ENCODE measurements around the gene KLK12. TPM values are rescaled to one million over a fixed set of nuclear protein-coding genes. Genes with fewer than 3 reads are reported as not detected.

The KLK12 gene
- total and polyA plus RNA-seq, 4 donors = not detected

DNA sequence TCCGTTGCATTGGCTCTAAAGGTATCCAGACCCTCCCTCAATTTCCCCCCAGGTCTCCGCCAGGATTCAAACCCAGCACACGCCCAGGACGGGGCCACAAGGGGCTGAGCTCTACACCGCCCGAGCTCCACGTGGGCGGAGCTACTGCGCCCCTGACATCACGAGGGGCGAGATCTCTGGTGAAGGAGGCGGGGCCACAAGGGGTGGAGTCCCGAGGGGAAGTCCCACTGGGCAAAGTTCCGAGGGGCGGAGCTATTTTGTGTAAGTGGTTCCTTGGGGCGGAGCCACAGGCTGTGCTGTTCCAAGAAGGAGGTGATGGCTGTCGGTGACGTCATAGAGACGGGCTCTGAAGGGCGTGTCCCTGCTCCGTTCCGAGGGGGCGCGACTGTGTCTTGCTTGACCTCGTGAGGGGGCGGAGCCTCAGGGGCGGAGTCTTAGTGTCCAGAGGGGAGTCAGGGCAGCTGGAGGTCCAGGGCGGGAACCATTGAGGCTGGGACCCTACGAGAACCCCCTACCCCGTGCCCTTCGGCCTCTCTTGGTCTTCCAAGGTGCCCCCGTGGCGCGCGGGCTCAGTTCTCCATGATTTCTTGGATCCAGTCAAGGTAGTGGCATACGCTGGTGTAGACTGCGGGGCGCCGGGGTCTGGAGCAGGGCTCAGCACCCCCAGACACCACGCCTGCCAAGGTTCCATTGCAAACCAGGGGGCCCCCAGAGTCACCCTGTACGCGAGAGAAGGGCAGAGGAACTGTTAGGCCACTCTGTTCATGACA, 32.1 kb downstream of the KLK12 start:
- no peak for DNase-seq
- Histone ChIP-seq H3K36me3 (ENCODE audit: control insufficient read depth in 1 of 2, insufficient read depth in 2 of 2, low read length in 1 of 2) (no peaks in the 10 kb centered on the region), H3K9me3 (ENCODE audit: control insufficient read depth, low read length) (no peaks in the 10 kb centered on the region), H3K27ac (ENCODE audit: low read depth in 1 of 2, low read length in 2 of 2) (no peak overlapping the region), H3K27me3 (ENCODE audit: control insufficient read depth in 1 of 2, insufficient read depth in 2 of 2, low read length in 1 of 2) (peaks cover 0 to 2% of the 10 kb centered on the region in 2 donors), H3K4me1 (ENCODE audit: control insufficient read depth in 1 of 2, insufficient read depth in 2 of 2, low read length in 2 of 2) (no peaks in the 10 kb centered on the region), H3K4me3 (ENCODE audit: low read length in 2 of 2) (no peak overlapping the region)
- ATAC-seq (ENCODE audit: low FRiP score) = no peak
- 45 to 64% methylated on average over 41 to 42 of the region's 42 CpGs for WGBS, 2 donors
- intact Hi-C loops (cut with DNase I) = no loop called here

DNA sequence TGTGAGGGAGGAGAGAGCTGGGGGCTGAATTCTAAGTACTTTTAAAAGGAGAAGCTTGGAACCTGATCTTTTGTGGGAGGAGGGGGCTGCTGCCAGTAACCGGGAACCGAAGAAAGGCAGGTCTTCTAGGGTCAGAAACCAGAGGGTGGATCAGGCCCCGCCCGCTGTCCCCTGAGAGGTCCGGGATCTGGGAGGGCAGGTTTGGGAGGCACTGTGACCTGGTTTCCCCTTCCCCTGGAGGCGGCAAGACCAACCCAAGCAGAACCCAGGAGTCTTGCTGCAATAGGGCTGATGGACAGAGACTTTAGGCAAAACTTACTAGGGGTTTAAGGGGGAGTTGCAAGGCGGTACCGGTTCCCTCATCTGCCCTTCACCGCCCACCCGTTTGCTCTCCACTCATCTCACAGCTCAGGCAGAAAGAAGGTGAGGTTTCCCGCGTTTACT, 32.7 kb downstream of the KLK12 start:
- Histone ChIP-seq H3K27me3 (ENCODE audit: control insufficient read depth in 1 of 2, insufficient read depth in 2 of 2, low read length in 1 of 2) (peaks cover 0 to 2% of the 10 kb centered on the region in 2 donors), H3K9me3 (ENCODE audit: control insufficient read depth, low read length) (no peaks in the 10 kb centered on the region), H3K27ac (ENCODE audit: low read depth in 1 of 2, low read length in 2 of 2) (no peak overlapping the region), H3K4me1 (ENCODE audit: control insufficient read depth in 1 of 2, insufficient read depth in 2 of 2, low read length in 2 of 2) (no peaks in the 10 kb centered on the region), H3K4me3 (ENCODE audit: low read length in 2 of 2) (no peak overlapping the region), H3K36me3 (ENCODE audit: control insufficient read depth in 1 of 2, insufficient read depth in 2 of 2, low read length in 1 of 2) (no peaks in the 10 kb centered on the region)
- intact Hi-C loops (cut with DNase I) = no loop called here
- WGBS, 2 donors = 38 to 45% methylated on average over 12 of the region's 12 CpGs
- ATAC-seq (ENCODE audit: low FRiP score) = no peak
- DNase-seq = no peak

DNA sequence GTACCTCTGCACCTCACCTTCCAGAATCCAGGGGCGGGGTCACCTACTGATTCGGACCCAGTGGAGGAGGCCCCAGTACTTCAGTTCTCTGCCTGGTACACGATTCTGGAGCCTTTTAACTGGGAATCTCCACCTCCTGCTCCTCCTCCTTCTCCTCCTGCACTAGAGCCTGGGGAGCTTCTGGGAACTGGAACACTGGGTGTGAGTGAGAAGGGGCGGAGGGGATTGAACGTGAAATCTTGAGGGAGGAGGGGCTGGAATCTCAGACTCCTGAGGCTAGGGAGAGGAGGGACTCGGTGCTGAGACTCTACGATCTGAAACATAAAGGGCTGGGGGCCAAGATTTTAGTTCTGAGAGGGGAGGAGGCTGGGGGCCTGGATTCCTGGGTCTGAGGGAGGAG, 33.3 kb downstream of the KLK12 start, which contains the start of gene KLK8:
Gene KLK8 (minus strand): TSS at position 90 of the 400 bp plus-strand sequence. CDS start 437 bp downstream, outside the sequence.
- Histone ChIP-seq H3K4me3 (ENCODE audit: low read length in 2 of 2) (no peak within 1 kb of the TSS), H3K9me3 (ENCODE audit: control insufficient read depth, low read length) (no peaks in the 10 kb centered on the region), H3K27me3 (ENCODE audit: control insufficient read depth in 1 of 2, insufficient read depth in 2 of 2, low read length in 1 of 2) (peaks cover 0 to 2% of the 10 kb centered on the region in 2 donors), H3K27ac (ENCODE audit: low read depth in 1 of 2, low read length in 2 of 2) (no peak within 1 kb of the TSS), H3K36me3 (ENCODE audit: control insufficient read depth in 1 of 2, insufficient read depth in 2 of 2, low read length in 1 of 2) (no peaks in the 10 kb centered on the region), H3K4me1 (ENCODE audit: control insufficient read depth in 1 of 2, insufficient read depth in 2 of 2, low read length in 2 of 2) (no peaks in the 10 kb centered on the region)
- 22 to 28% methylated on average over 7 of the region's 7 CpGs for WGBS, 2 donors
- no peak for ATAC-seq (ENCODE audit: low FRiP score)
- no peak for DNase-seq
- intact Hi-C loops (cut with DNase I) = no loop called here

DNA sequence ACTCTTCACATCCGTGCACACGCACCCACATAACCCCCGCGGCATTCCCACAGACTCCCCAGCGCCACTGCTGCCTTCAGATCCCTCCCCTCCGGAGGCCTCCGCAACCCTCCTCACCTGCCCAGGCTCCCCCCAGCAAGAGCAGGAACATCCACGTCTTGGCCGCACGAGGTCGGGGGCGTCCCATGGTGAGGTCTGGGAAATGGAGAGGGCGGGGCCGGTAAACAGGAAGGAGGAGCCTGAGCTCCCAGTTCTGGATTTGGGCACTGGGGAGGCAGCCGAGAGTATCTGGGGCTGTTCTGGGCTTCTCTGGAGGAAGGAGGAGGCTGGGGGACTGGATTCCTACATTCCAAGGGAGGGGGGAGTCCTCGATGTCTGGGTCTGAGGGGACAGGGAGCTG, 33.8 kb downstream of the KLK12 start:
- 29 to 34% methylated on average over 16 of the region's 16 CpGs for WGBS, 2 donors
- H3K4me1 ChIP-seq (ENCODE audit: control insufficient read depth in 1 of 2, insufficient read depth in 2 of 2, low read length in 2 of 2) = no peaks in the 10 kb centered on the region
- no peaks in the 10 kb centered on the region for H3K9me3 ChIP-seq (ENCODE audit: control insufficient read depth, low read length)
- intact Hi-C loops (cut with DNase I) = no loop called here
- DNase-seq = no peak
- H3K36me3 ChIP-seq (ENCODE audit: control insufficient read depth in 1 of 2, insufficient read depth in 2 of 2, low read length in 1 of 2) = no peaks in the 10 kb centered on the region
- no peak overlapping the region for H3K4me3 ChIP-seq (ENCODE audit: low read length in 2 of 2)
- no peak overlapping the region for H3K27ac ChIP-seq (ENCODE audit: low read depth in 1 of 2, low read length in 2 of 2)
- H3K27me3 ChIP-seq (ENCODE audit: control insufficient read depth in 1 of 2, insufficient read depth in 2 of 2, low read length in 1 of 2) = peaks cover 0 to 2% of the 10 kb centered on the region in 2 donors
- ATAC-seq (ENCODE audit: low FRiP score) = no peak

DNA sequence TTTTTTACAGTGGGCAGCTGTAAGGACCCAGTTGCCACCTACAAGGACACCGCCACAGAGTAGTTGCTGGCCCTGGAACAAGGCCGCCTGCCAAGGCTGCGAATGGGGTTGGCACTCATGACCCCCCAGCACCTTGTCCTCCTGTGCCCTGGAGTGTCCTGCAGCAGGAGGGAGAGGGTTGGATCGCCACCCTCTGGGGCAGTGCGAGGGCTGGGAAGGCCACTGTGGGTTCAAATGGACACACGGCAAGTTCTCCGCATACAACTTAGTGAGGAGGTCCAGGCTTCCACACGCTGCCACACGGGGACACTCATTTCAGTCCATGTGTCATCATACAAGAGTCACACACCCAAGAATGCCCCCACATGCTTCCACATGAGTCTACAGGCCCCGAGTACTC, 34.4 kb downstream of the KLK12 start:
- ATAC-seq (ENCODE audit: low FRiP score) = no peak

DNA sequence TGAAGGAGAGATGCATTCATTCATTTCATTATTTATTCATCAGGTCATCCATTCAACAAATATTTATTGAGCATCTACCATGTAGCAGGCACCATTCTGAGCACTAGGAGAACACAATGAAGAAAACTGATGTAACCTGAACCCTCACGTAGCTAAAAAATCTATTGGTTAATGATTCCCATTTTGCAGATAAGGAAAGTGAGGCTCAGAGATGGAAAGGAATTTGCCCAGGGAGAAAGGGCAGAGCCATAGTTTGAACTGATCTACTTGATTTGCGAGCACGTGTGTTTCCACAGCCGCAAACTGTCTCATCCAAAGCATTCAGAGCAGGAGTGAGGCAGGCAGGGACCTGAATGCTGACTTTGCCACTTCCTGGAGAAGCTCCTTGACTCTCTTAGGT, 36.1 kb downstream of the KLK12 start:
- intact Hi-C loops (cut with DNase I) = no loop called here
- peak in 1 of 2 donors; percentile 21 for DNase-seq
- no peak for ATAC-seq (ENCODE audit: low FRiP score)
- Histone ChIP-seq H3K27ac (ENCODE audit: low read depth in 1 of 2, low read length in 2 of 2) (no peak overlapping the region), H3K9me3 (ENCODE audit: control insufficient read depth, low read length) (no peaks in the 10 kb centered on the region), H3K27me3 (ENCODE audit: control insufficient read depth in 1 of 2, insufficient read depth in 2 of 2, low read length in 1 of 2) (peaks cover 0 to 2% of the 10 kb centered on the region in 2 donors), H3K36me3 (ENCODE audit: control insufficient read depth in 1 of 2, insufficient read depth in 2 of 2, low read length in 1 of 2) (no peaks in the 10 kb centered on the region), H3K4me1 (ENCODE audit: control insufficient read depth in 1 of 2, insufficient read depth in 2 of 2, low read length in 2 of 2) (no peaks in the 10 kb centered on the region), H3K4me3 (ENCODE audit: low read length in 2 of 2) (no peak overlapping the region)
- WGBS, 2 donors = 80 to 83% methylated on average over 4 of the region's 4 CpGs

More for the DNA sequence above, 34.4 kb downstream of the KLK12 start:
- DNase-seq = peak in 1 of 2 donors; percentile 50
- Histone ChIP-seq H3K27ac (ENCODE audit: low read depth in 1 of 2, low read length in 2 of 2) (no peak overlapping the region), H3K9me3 (ENCODE audit: control insufficient read depth, low read length) (no peaks in the 10 kb centered on the region), H3K4me1 (ENCODE audit: control insufficient read depth in 1 of 2, insufficient read depth in 2 of 2, low read length in 2 of 2) (no peaks in the 10 kb centered on the region), H3K4me3 (ENCODE audit: low read length in 2 of 2) (no peak overlapping the region), H3K27me3 (ENCODE audit: control insufficient read depth in 1 of 2, insufficient read depth in 2 of 2, low read length in 1 of 2) (peaks cover 0 to 2% of the 10 kb centered on the region in 2 donors), H3K36me3 (ENCODE audit: control insufficient read depth in 1 of 2, insufficient read depth in 2 of 2, low read length in 1 of 2) (no peaks in the 10 kb centered on the region)
- intact Hi-C loops (cut with DNase I) = no loop called here
- WGBS, 2 donors = 86% methylated on average over 10 of the region's 10 CpGs

DNA sequence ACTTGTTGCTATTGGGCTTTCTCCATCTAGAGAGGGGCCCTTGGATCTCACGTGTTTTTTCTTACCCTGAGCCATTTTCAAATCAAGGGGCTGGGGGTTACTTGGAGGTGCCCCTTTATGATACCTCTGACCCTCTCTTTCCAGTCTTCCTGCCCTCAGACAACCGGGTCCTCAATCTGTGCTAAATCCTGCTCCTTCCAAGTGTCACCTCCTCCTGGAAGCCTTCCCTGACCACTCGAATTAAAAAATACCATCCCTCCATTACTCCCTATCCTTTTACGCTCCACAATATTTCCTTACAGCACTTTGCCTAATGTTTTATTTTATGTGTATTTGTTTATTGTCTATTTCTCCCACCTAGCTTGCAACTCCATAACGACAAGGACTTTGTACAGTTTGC, 36.7 kb downstream of the KLK12 start:
- intact Hi-C loops (cut with DNase I) = no loop called here
- peaks cover 0 to 2% of the 10 kb centered on the region in 2 donors for H3K27me3 ChIP-seq (ENCODE audit: control insufficient read depth in 1 of 2, insufficient read depth in 2 of 2, low read length in 1 of 2)
- ATAC-seq (ENCODE audit: low FRiP score) = no peak

DNA sequence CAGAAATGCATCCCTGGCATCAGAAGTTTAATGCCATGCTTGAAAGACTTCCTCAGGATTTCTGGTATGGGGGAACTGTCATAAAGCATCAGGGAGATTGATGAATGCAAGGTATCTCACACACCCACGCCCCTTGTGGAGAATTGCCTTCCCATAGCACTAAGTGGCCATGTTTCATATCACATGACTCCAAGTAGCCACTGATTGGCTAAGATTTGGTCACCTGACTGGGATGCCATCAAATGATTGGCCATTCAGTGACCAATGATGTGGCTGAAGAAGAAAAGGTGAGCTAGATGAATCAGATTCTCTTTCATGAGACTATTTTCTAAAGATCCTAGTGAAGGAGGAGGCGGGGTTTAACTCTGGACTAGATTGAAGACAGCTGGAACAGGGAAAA, 40.7 kb downstream of the KLK12 start:
- Histone ChIP-seq H3K36me3 (ENCODE audit: control insufficient read depth in 1 of 2, insufficient read depth in 2 of 2, low read length in 1 of 2) (no peaks in the 10 kb centered on the region), H3K27me3 (ENCODE audit: control insufficient read depth in 1 of 2, insufficient read depth in 2 of 2, low read length in 1 of 2) (no peaks in the 10 kb centered on the region), H3K9me3 (ENCODE audit: control insufficient read depth, low read length) (no peaks in the 10 kb centered on the region), H3K27ac (ENCODE audit: low read depth in 1 of 2, low read length in 2 of 2) (no peak overlapping the region), H3K4me1 (ENCODE audit: control insufficient read depth in 1 of 2, insufficient read depth in 2 of 2, low read length in 2 of 2) (no peaks in the 10 kb centered on the region), H3K4me3 (ENCODE audit: low read length in 2 of 2) (no peak overlapping the region)
- DNase-seq (no peak), ATAC-seq (ENCODE audit: low FRiP score) (no peak)
- intact Hi-C loops (cut with DNase I) = no loop called here
- WGBS, 2 donors = 73 to 74% methylated on average over 2 of the region's 2 CpGs

More for the DNA sequence above, 36.7 kb downstream of the KLK12 start:
- no peak overlapping the region for H3K27ac ChIP-seq (ENCODE audit: low read depth in 1 of 2, low read length in 2 of 2)
- WGBS, 2 donors = 65 to 74% methylated on average over 5 of the region's 5 CpGs
- no peaks in the 10 kb centered on the region for H3K9me3 ChIP-seq (ENCODE audit: control insufficient read depth, low read length)
- H3K4me3 ChIP-seq (ENCODE audit: low read length in 2 of 2) = no peak overlapping the region
- no peak for DNase-seq
- no peaks in the 10 kb centered on the region for H3K4me1 ChIP-seq (ENCODE audit: control insufficient read depth in 1 of 2, insufficient read depth in 2 of 2, low read length in 2 of 2)
- H3K36me3 ChIP-seq (ENCODE audit: control insufficient read depth in 1 of 2, insufficient read depth in 2 of 2, low read length in 1 of 2) = no peaks in the 10 kb centered on the region

DNA sequence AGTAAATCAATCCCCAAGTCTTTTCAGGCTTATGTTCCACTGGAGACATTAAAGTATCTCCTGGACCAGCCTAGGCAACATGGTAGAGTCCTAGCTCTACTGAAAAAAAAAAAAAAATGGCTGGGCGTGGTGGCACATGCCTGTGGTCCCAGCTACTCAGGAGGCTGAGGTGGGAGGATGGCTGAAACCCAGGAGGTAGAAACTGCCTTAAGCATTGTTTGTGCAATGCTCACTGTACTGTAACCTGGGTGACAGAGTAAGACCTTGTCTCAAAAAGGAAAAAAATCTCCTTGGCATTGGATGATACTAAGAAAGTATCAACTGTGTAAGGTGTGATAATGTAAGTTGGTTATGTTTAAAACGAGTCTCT, 42.2 kb downstream of the KLK12 start:
- no peak for DNase-seq
- no peaks in the 10 kb centered on the region for H3K9me3 ChIP-seq (ENCODE audit: control insufficient read depth, low read length)
- no peak overlapping the region for H3K4me3 ChIP-seq (ENCODE audit: low read length in 2 of 2)
- H3K36me3 ChIP-seq (ENCODE audit: control insufficient read depth in 1 of 2, insufficient read depth in 2 of 2, low read length in 1 of 2) = no peaks in the 10 kb centered on the region
- no peaks in the 10 kb centered on the region for H3K4me1 ChIP-seq (ENCODE audit: control insufficient read depth in 1 of 2, insufficient read depth in 2 of 2, low read length in 2 of 2)
- H3K27ac ChIP-seq (ENCODE audit: low read depth in 1 of 2, low read length in 2 of 2) = no peak overlapping the region
- 71 to 73% methylated on average over 2 of the region's 2 CpGs for WGBS, 2 donors
- intact Hi-C loops (cut with DNase I) = no loop called here
- no peaks in the 10 kb centered on the region for H3K27me3 ChIP-seq (ENCODE audit: control insufficient read depth in 1 of 2, insufficient read depth in 2 of 2, low read length in 1 of 2)
- ATAC-seq (ENCODE audit: low FRiP score) = no peak
